CD4-positive, alpha-beta T cell (primary cell): ENCODE measurements around the gene SYT17. TPM values are rescaled to one million over a fixed set of nuclear protein-coding genes. Genes with fewer than 3 reads are reported as not detected.

Experiments used
- ATAC-seq: fragments of 200-7000 bp; cut with Tn5 transposase; one replicate; pipeline ENCODE4 v1.10.0; 2022; ENCODE audit warnings: mild to moderate bottlenecking; ENCODE audit not compliant: poor library complexity
- CTCF ChIA-PET: fragments of 350-600 bp; sonication (Branson Sonifier 250); formaldehyde crosslinking; loops from one replicate; lab custom pipeline; 2021; ENCODE audit warnings: antibody characterized with exemption, inconsistent platforms; lab: Charles Lee
- POLR2A ChIA-PET: fragments of 350-600 bp; sonication (Branson Sonifier 250); formaldehyde crosslinking; loops from one replicate; lab custom pipeline; 2021; ENCODE audit warnings: antibody characterized with exemption, inconsistent platforms; lab: Charles Lee
- DNase-seq, 14 experiments: peaks; one replicate each; pipeline ENCODE4 v3.0.0-alpha.2; 2013 to 2020; ENCODE audit warnings: mixed read lengths in 2 of 14
- H3K27ac ChIP-seq, 2 donors: one replicate each; pipeline versions ENCODE4 v1.5.1 to v1.7.0; 2013; ENCODE audit warnings: low read length in 2 of 2, low read depth in 1 of 2, mild to moderate bottlenecking in 1 of 2
- H3K27me3 ChIP-seq, 2 experiments: 1 replicate in 1 of 2; 2 replicates in 1 of 2; pipeline versions ENCODE4 v1.6.1 to v1.7.0; 2013; ENCODE audit warnings: low read length in 2 of 2, control low read depth in 1 of 2, mild to moderate bottlenecking in 1 of 2, moderate library complexity in 1 of 2; ENCODE audit not compliant: insufficient read depth in 2 of 2, control insufficient read depth in 1 of 2
- H3K36me3 ChIP-seq: one replicate; pipeline ENCODE4 v1.6.1; 2013; ENCODE audit warnings: low read length, control low read depth; ENCODE audit not compliant: insufficient read depth
- H3K4me1 ChIP-seq: one replicate; pipeline ENCODE4 v1.6.1; 2013; ENCODE audit warnings: low read length, control low read depth; ENCODE audit not compliant: insufficient read depth
- H3K4me3 ChIP-seq: one replicate; pipeline ENCODE4 v1.5.1; 2013; ENCODE audit warnings: mild to moderate bottlenecking, low read length, moderate library complexity
- H3K9me3 ChIP-seq, 2 experiments: 1 replicate in 1 of 2; 2 replicates in 1 of 2; pipeline versions ENCODE4 v1.6.1 to v1.7.0; 2013; ENCODE audit warnings: low read length in 2 of 2, mild to moderate bottlenecking in 2 of 2, control low read depth in 1 of 2, moderate library complexity in 1 of 2; ENCODE audit not compliant: control insufficient read depth in 1 of 2, insufficient read depth in 1 of 2
- H3K27ac Mint-ChIP-seq: one replicate; pipeline ENCODE4 v1.8.0; 2020; ENCODE audit warnings: mixed read lengths
- H3K27me3 Mint-ChIP-seq: one replicate; pipeline ENCODE4 v1.8.0; 2021; ENCODE audit warnings: mixed read lengths
- H3K36me3 Mint-ChIP-seq: one replicate; pipeline ENCODE4 v1.8.0; 2021; ENCODE audit warnings: low read depth, mixed read lengths
- H3K4me1 Mint-ChIP-seq: one replicate; pipeline ENCODE4 v1.8.0; 2021; ENCODE audit warnings: low read depth, mixed read lengths
- H3K4me3 Mint-ChIP-seq: one replicate; pipeline ENCODE4 v1.8.0; 2020; ENCODE audit warnings: mild to moderate bottlenecking, mixed read lengths
- H3K9me3 Mint-ChIP-seq: one replicate; pipeline ENCODE4 v1.8.0; 2020; ENCODE audit warnings: mixed read lengths
- intact Hi-C, 2 experiments: fragments of 100-400 bp; cut with DNase I in 1 of 2; cut with micrococcal nuclease in 1 of 2; formaldehyde crosslinking; loops; one replicate each; pipeline versions ENCODE4 v1.15.1 to v1.9.0; 2023 to 2025; cut with DNase I, micrococcal nuclease
- total RNA-seq, 174 experiments: library from RNA in 2 of 174; stranded (reverse) in 2 of 174; gene quantifications; one replicate each; pipeline ENCODE4 v1.2.3 and lab custom pipeline; 2021 to 2026
- TF ChIP-seq, protein P1 (sequence below): fragments of 200-600 bp; IDR thresholded peaks from one replicate; pipeline ENCODE4 v1.8.0; 2022; ENCODE audit warnings: antibody characterized with exemption, mild to moderate bottlenecking

The SYT17 gene
- total RNA-seq, 2 experiments from 2014 or later: not detected

GRCh38 chr16:19188406-19188805 is 20.4 kb downstream of the SYT17 start:
- Histone ChIP-seq H3K27ac (no peak overlapping the region), H3K27me3 (no peaks in the 10 kb centered on the region), H3K4me1 (no peaks in the 10 kb centered on the region), H3K4me3 (no peak overlapping the region), H3K36me3 (no peaks in the 10 kb centered on the region), H3K9me3 (peaks cover 0 to 12% of the 10 kb centered on the region in 2 experiments)
- no peaks in the 10 kb centered on the region for H3K36me3 Mint-ChIP-seq
- no peak overlapping the region for H3K4me3 Mint-ChIP-seq
- POLR2A ChIA-PET: no interaction called here
- TF ChIP-seq, protein P1, sequence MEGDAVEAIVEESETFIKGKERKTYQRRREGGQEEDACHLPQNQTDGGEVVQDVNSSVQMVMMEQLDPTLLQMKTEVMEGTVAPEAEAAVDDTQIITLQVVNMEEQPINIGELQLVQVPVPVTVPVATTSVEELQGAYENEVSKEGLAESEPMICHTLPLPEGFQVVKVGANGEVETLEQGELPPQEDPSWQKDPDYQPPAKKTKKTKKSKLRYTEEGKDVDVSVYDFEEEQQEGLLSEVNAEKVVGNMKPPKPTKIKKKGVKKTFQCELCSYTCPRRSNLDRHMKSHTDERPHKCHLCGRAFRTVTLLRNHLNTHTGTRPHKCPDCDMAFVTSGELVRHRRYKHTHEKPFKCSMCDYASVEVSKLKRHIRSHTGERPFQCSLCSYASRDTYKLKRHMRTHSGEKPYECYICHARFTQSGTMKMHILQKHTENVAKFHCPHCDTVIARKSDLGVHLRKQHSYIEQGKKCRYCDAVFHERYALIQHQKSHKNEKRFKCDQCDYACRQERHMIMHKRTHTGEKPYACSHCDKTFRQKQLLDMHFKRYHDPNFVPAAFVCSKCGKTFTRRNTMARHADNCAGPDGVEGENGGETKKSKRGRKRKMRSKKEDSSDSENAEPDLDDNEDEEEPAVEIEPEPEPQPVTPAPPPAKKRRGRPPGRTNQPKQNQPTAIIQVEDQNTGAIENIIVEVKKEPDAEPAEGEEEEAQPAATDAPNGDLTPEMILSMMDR: no peak
- H3K4me1 Mint-ChIP-seq: no peaks in the 10 kb centered on the region
- DNase-seq (no peak), ATAC-seq (no peak)
- H3K27ac Mint-ChIP-seq: no peak overlapping the region
- intact Hi-C loops: no loop called here
- H3K27me3 Mint-ChIP-seq: peaks cover 10% of the 10 kb centered on the region
- H3K9me3 Mint-ChIP-seq: peaks cover 3% of the 10 kb centered on the region
- CTCF ChIA-PET: no interaction called here

- DNase-seq (no peak), ATAC-seq (no peak)
- TF ChIP-seq, protein P1: no peak
- ChIA-PET CTCF (no interaction called here), POLR2A (no interaction called here)
- no peaks in the 10 kb centered on the region for H3K4me1 ChIP-seq
- no peak overlapping the region for H3K27ac ChIP-seq
- intact Hi-C loops: no loop called here
- Mint-ChIP-seq H3K9me3 (peaks cover 3% of the 10 kb centered on the region), H3K4me1 (no peaks in the 10 kb centered on the region), H3K36me3 (no peaks in the 10 kb centered on the region), H3K27ac (no peak overlapping the region), H3K27me3 (peaks cover 10% of the 10 kb centered on the region), H3K4me3 (no peak overlapping the region)
- H3K27me3 ChIP-seq: no peaks in the 10 kb centered on the region
- no peak overlapping the region for H3K4me3 ChIP-seq
- H3K36me3 ChIP-seq: no peaks in the 10 kb centered on the region
- peaks cover 0 to 6% of the 10 kb centered on the region in 2 experiments for H3K9me3 ChIP-seq
Measured at GRCh38 chr16:19192865-19193264, 24.8 kb downstream of the SYT17 start.

GRCh38 chr16:19196871-19197270 is 28.8 kb downstream of the SYT17 start:
- no peak for ATAC-seq
- Histone ChIP-seq H3K36me3 (no peaks in the 10 kb centered on the region), H3K27me3 (no peaks in the 10 kb centered on the region), H3K4me1 (no peaks in the 10 kb centered on the region), H3K9me3 (peaks cover 6 to 12% of the 10 kb centered on the region in 2 experiments), H3K27ac (no peak overlapping the region), H3K4me3 (no peak overlapping the region)
- Mint-ChIP-seq H3K9me3 (peaks cover 7% of the 10 kb centered on the region), H3K27me3 (peaks cover 6% of the 10 kb centered on the region), H3K27ac (no peak overlapping the region), H3K4me3 (no peak overlapping the region), H3K36me3 (no peaks in the 10 kb centered on the region), H3K4me1 (no peaks in the 10 kb centered on the region)
- ChIA-PET CTCF (no interaction called here), POLR2A (no interaction called here)
- TF ChIP-seq, protein P1: no peak
- intact Hi-C loops: no loop called here
- DNase-seq: no peak
